Measurements from ENCODE around the gene ZBED1.
"Not testable (repeated sequence)": the region's sequence is repeated elsewhere in the genome, so short reads cannot be mapped to it uniquely, and the experiment has no call there.

DNA sequence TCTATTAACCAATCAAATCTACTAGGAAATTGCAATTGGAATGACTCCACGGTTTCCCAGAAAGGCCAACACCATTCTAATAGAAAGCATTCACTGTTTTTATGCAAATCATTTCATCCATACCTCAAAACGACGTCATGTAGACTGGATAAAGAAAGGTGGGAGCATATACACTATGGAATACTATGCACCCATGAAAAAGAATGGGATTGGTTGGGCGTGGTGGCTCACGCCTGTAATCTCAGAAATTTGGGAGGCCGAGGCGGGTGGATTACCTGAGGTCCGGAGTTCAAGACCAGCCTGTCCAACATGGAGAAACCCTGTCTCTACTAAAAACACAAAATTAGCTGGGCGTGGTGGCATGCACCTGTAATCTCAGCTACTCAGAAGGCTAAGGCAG lies 46.2 kb downstream of the ZBED1 start:
- TF ChIP-seq, protein P1, sequence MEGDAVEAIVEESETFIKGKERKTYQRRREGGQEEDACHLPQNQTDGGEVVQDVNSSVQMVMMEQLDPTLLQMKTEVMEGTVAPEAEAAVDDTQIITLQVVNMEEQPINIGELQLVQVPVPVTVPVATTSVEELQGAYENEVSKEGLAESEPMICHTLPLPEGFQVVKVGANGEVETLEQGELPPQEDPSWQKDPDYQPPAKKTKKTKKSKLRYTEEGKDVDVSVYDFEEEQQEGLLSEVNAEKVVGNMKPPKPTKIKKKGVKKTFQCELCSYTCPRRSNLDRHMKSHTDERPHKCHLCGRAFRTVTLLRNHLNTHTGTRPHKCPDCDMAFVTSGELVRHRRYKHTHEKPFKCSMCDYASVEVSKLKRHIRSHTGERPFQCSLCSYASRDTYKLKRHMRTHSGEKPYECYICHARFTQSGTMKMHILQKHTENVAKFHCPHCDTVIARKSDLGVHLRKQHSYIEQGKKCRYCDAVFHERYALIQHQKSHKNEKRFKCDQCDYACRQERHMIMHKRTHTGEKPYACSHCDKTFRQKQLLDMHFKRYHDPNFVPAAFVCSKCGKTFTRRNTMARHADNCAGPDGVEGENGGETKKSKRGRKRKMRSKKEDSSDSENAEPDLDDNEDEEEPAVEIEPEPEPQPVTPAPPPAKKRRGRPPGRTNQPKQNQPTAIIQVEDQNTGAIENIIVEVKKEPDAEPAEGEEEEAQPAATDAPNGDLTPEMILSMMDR (IDR thresholded peaks at IDR 0.05; ENCODE audit: extremely low read depth in 1 of 2, insufficient read depth in 1 of 2, low read depth in 1 of 2, low read length in 2 of 2), result not testable (repeated sequence)
- TF ChIP-seq POLR2A (IDR thresholded peaks at IDR 0.05; ENCODE audit: low read depth, low read length); EZH2 (IDR thresholded peaks at IDR 0.05; ENCODE audit: borderline replicate concordance, low read depth, low read length, severe bottlenecking): not testable (repeated sequence)
- TF ChIP-seq, protein P2, sequence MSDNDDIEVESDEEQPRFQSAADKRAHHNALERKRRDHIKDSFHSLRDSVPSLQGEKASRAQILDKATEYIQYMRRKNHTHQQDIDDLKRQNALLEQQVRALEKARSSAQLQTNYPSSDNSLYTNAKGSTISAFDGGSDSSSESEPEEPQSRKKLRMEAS (IDR thresholded peaks at IDR 0.05; ENCODE audit: insufficient read depth, insufficient read length), result not testable (repeated sequence)

Measured in endothelial cell of umbilical vein (primary cell).